Transverse colon (tissue), 4 donors: ENCODE data around the gene CARMIL1. TPM values are rescaled to one million over a fixed set of nuclear protein-coding genes. Genes with fewer than 3 reads are reported as not detected.

Experiments
- DNase-seq: peaks from one replicate; pipeline ENCODE4 v3.0.0-alpha.2; 2019
- H3K27ac ChIP-seq, 4 donors: fragments of 200-600 bp; sonication (generic); 2 replicates each; pipeline ENCODE4 v1.5.1; 2016 to 2018; ENCODE audit warnings: inconsistent platforms in 4 of 4
- H3K27me3 ChIP-seq: fragments of 200-600 bp; sonication (generic); 2 replicates; pipeline ENCODE4 v1.5.1; 2017; ENCODE audit warnings: inconsistent platforms
- H3K36me3 ChIP-seq, 4 donors: fragments of 200-600 bp; sonication (generic); 2 replicates each; pipeline ENCODE4 v1.5.1; 2017 to 2019; ENCODE audit warnings: inconsistent platforms in 4 of 4
- H3K4me1 ChIP-seq, 4 donors: fragments of 200-600 bp; sonication (generic); 2 replicates each; pipeline ENCODE4 v1.5.1; 2017 to 2020; ENCODE audit warnings: inconsistent platforms in 4 of 4
- H3K4me3 ChIP-seq, 4 donors: fragments of 200-600 bp; sonication (generic); 1 replicate in 1 of 4; 2 replicates in 3 of 4; pipeline versions ENCODE4 v1.5.1 to v1.6.1; 2017 to 2019; ENCODE audit warnings: inconsistent platforms in 4 of 4
- H3K9me3 ChIP-seq, 2 donors: fragments of 200-600 bp; sonication (generic); 2 replicates each; pipeline ENCODE4 v1.5.1; 2017 to 2019; ENCODE audit warnings: inconsistent platforms in 2 of 2
- EP300 ChIP-seq: sonication (generic); formaldehyde crosslinking; IDR thresholded peaks from one replicate; pipeline ENCODE4 v1.6.1; 2017; ENCODE audit warnings: antibody characterized with exemption, low read depth
- POLR2A ChIP-seq: fragments of 450-650 bp; IDR thresholded peaks from one replicate; pipeline ENCODE4 v1.6.1; 2016; ENCODE audit warnings: antibody characterized with exemption, mild to moderate bottlenecking, moderate library complexity
- POLR2AphosphoS5 ChIP-seq, 3 donors: sonication (generic); formaldehyde crosslinking; IDR thresholded peaks; one replicate each; pipeline ENCODE4 v1.6.1; 2016; ENCODE audit warnings: antibody characterized with exemption in 3 of 3
- WGBS, 2 donors: methylation state at CpG; one replicate each; pipeline ENCODE4 v1.1.5; 2018; ENCODE audit warnings: low coverage in 1 of 2; 5-methylcytosine and 5-hydroxymethylcytosine counted together
- in situ Hi-C, 4 donors: fragments of 200-750 bp; cut with MboI; loops; one replicate each; pipeline versions ENCODE4 v1.15.0 to v1.15.1; 2017; ENCODE audit warnings: low sequenced_read_pairs in 3 of 4, low pct_ligation_motif_present in 1 of 4, low pct_unique_long_range_greater_than_20kb in 1 of 4
- intact Hi-C: fragments of 100-400 bp; cut with DNase I; formaldehyde crosslinking; loops from one replicate; pipeline ENCODE4 v1.15.1; 2023; ENCODE audit warnings: low total_unique reads
- total RNA-seq, 4 donors: library from RNA; depleted of rRNA; stranded (reverse); fragments of >200 nt; gene quantifications; one replicate each; pipeline ENCODE4 v1.1.0, GENCODE V29; 2016
- TF ChIP-seq, protein P1 (sequence below), 5 experiments: fragments of 200-600 bp in 3 of 5; fragments of 450-650 bp in 2 of 5; sonication (generic) in 3 of 5; IDR thresholded peaks; 1 replicate in 2 of 5; 2 replicates in 3 of 5; pipeline ENCODE4 v1.5.1; 2016 to 2017; ENCODE audit warnings: antibody characterized with exemption in 5 of 5, inconsistent platforms in 3 of 5, mild to moderate bottlenecking in 2 of 5, moderate library complexity in 1 of 5

Gene CARMIL1
- total RNA-seq, 4 donors from 2014 or later, result 25.1 to 93.5 (median 61.0) TPM

DNA sequence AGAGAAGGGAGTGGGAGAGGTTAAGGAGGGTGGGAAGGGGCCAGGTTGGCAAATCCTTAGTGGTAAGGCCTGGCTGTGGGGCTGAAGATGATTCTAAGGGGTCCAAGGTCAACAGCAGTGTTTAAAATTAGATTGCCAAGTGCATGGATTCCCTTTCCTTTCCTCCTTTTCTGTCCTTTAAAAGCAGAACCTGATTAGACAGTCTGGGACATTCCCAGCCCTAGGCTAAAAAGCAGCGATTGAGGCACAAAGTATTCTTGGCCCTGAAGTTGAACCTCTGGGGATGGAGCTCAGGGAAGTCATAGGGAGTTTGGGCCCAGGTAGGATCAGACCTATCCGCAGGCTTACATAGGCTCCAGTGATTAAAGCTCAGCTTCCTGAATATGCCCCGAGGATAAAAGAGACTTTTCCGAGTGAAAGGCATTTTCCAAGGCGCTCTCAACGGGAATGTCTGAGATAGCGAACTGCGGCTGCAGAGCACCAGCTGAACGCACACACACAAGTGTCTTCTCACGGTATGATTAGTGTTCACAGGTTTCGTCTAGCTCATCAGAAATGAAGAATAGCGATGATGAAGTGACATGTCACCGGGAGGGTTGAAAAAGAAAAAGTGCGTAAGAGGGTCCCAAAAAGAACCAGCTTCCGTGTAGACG lies 787 bp upstream of the CARMIL1 start:
- peak in 1 of 3 donors; percentile 0 for TF ChIP-seq POLR2AphosphoS5 (IDR thresholded peaks at IDR 0.05)
- TF ChIP-seq POLR2A, result no peak
- 0 to 4% methylated on average over 6 to 16 of the region's 16 CpGs for WGBS, 2 donors
- H3K27ac ChIP-seq, result peak overlapping the region; percentile 82 to 92 (median 84)
- in situ Hi-C loops, result no loop called here
- peaks cover 3% of the 10 kb centered on the region for H3K27me3 ChIP-seq
- no peaks in the 10 kb centered on the region for H3K36me3 ChIP-seq
- no peaks in the 10 kb centered on the region for H3K9me3 ChIP-seq
- no peak for DNase-seq
- intact Hi-C loops, result loop anchor here (10.0 kb wide), 1 partner anchor 326 kb away; no protein-coding TSS in a partner anchor
- peaks cover 11 to 48% (median 19%) of the 10 kb centered on the region in 4 donors for H3K4me1 ChIP-seq
- peak overlapping the region; percentile 63 to 94 (median 78) for H3K4me3 ChIP-seq

DNA sequence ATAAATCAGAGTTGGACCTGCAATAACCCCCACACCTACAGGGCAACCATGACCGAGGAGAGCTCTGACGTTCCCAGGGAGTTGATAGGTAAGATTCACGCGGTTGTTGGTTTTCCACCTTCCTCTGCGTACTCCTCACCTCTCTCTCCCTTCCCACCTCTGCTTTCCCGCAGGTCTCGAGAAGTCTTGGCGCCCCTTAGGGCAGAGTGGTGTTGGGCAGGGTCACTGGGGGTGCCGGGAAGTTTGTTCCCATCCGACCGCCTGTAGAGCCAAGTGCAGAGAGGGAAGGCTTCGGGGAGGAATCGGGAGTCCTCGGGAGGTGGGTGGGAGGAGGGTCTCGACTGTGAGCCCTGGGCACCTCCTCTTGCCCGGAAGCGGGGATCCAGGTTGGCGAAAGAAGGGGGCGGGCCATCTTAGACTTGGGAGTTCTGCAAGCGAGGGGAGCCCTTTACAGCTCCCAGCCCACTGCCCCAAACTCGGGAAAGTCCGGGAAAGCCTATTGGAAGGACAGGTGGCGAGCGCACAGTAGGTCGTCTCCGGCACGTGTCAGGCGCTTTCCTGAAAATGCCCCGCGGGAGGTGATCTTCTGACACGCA lies 672 bp downstream of the CARMIL1 start:
- intact Hi-C loops (loop anchor here (10.0 kb wide), 1 partner anchor 325 kb away; no protein-coding TSS in a partner anchor), in situ Hi-C loops (no loop called here)
- Histone ChIP-seq H3K36me3 (no peaks in the 10 kb centered on the region), H3K4me3 (peak overlapping the region; percentile 63 to 94 (median 78)), H3K27me3 (peaks cover under 1% of the 10 kb centered on the region), H3K4me1 (peaks cover 11 to 47% (median 19%) of the 10 kb centered on the region in 4 donors), H3K9me3 (no peaks in the 10 kb centered on the region), H3K27ac (peak overlapping the region; percentile 82 to 92 (median 84))
- no peak for TF ChIP-seq POLR2A
- TF ChIP-seq, protein P1, sequence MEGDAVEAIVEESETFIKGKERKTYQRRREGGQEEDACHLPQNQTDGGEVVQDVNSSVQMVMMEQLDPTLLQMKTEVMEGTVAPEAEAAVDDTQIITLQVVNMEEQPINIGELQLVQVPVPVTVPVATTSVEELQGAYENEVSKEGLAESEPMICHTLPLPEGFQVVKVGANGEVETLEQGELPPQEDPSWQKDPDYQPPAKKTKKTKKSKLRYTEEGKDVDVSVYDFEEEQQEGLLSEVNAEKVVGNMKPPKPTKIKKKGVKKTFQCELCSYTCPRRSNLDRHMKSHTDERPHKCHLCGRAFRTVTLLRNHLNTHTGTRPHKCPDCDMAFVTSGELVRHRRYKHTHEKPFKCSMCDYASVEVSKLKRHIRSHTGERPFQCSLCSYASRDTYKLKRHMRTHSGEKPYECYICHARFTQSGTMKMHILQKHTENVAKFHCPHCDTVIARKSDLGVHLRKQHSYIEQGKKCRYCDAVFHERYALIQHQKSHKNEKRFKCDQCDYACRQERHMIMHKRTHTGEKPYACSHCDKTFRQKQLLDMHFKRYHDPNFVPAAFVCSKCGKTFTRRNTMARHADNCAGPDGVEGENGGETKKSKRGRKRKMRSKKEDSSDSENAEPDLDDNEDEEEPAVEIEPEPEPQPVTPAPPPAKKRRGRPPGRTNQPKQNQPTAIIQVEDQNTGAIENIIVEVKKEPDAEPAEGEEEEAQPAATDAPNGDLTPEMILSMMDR (IDR thresholded peaks at IDR 0.05), result peak in 1 of 5 experiments; percentile 4
- WGBS, 2 donors, result 0 to 3% methylated on average over 1 to 31 of the region's 31 CpGs
- DNase-seq, result peak; percentile 26

DNA sequence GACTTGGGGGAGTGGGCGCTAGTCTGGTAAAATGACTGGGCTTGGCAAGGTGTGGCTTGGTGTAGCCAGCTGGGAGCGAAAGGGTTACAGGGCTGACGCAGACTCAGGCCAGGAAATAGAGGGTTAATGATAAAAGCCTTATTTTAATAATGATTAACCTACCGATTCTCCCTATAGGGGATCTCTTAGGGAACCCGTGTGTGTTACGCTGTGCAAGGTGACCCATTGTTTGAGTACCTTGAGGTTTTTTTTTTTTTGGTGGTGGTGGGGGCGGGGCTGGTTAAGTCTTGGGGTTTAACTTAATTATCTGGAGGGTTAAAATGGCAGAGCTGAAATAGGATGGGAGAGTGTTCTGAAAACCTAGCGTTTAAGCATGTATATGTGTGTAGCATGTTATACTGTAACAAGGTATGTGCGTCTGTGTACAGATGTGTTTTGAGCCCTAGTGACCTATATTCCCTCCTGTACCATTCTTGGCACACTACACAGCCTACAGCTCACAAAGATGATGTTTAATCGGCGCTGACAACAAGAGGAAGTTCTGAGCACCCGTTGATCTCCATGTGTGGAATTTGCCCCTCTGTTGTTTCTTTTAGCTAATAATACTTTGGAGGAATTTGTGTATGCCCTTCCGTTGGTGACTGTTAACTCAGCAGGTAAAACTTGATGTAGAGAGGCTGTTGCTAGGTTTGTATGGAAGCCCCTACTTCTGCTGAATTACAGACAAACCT lies 1.3 kb downstream of the CARMIL1 start:
- no peaks in the 10 kb centered on the region for H3K27me3 ChIP-seq
- in situ Hi-C loops (no loop called here), intact Hi-C loops (no loop called here)
- no peaks in the 10 kb centered on the region for H3K36me3 ChIP-seq
- no peak for TF ChIP-seq POLR2A
- no peak for TF ChIP-seq EP300
- no peak for TF ChIP-seq POLR2AphosphoS5 (IDR thresholded peaks at IDR 0.05)
- TF ChIP-seq, protein P1 (IDR thresholded peaks at IDR 0.05), result no peak
- H3K27ac ChIP-seq, result peak overlapping the region; percentile 82 to 92 (median 84)
- peak overlapping the region; percentile 63 to 94 (median 78) for H3K4me3 ChIP-seq
- H3K4me1 ChIP-seq, result peaks cover 11 to 40% (median 19%) of the 10 kb centered on the region in 4 donors
- DNase-seq, result no peak
- no peaks in the 10 kb centered on the region for H3K9me3 ChIP-seq
- WGBS, 2 donors, result 14 to 20% methylated on average over 3 to 13 of the region's 13 CpGs

DNA sequence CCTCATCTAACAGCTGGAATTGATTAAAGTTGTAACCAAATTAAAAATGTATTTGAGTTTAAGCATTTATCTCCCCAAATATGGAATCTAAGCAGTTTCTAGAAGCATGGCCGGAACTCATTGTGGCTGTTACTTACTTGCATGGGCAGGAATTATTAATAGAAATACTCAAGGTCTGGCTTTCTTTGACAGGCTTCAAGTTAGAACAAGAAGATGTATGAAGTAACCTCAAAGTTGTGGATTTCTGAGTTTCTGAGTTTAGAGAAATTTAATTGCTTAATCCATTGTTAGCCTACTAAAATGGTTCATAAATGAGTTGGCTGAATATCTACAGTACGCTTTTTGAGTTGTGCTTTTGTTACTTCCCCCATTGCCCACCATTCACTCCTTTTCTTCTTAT lies 7.7 kb downstream of the CARMIL1 start:
- WGBS, 2 donors, result 93 to 95% methylated on average over 2 of the region's 2 CpGs
- Histone ChIP-seq H3K9me3 (no peaks in the 10 kb centered on the region), H3K4me1 (no peaks in the 10 kb centered on the region), H3K27me3 (no peaks in the 10 kb centered on the region), H3K36me3 (no peaks in the 10 kb centered on the region), H3K27ac (no peak overlapping the region), H3K4me3 (no peak overlapping the region)
- intact Hi-C loops, result no loop called here
- no peak for DNase-seq
- in situ Hi-C loops, result no loop called here
- TF ChIP-seq EP300 (no peak), POLR2A (no peak), POLR2AphosphoS5 (IDR thresholded peaks at IDR 0.05) (no peak)
- TF ChIP-seq, protein P1 (IDR thresholded peaks at IDR 0.05), result no peak
